ENCODE results near the gene CT45A6.
"Not testable (repeated sequence)": the region's sequence is repeated elsewhere in the genome, so short reads cannot be mapped to it uniquely, and the experiment has no call there.

GRCh38 chrX:135819912-135820311, 17.3 kb upstream of the CT45A6 start, which contains the start of gene CT45A2:
- TF ChIP-seq, protein P1, sequence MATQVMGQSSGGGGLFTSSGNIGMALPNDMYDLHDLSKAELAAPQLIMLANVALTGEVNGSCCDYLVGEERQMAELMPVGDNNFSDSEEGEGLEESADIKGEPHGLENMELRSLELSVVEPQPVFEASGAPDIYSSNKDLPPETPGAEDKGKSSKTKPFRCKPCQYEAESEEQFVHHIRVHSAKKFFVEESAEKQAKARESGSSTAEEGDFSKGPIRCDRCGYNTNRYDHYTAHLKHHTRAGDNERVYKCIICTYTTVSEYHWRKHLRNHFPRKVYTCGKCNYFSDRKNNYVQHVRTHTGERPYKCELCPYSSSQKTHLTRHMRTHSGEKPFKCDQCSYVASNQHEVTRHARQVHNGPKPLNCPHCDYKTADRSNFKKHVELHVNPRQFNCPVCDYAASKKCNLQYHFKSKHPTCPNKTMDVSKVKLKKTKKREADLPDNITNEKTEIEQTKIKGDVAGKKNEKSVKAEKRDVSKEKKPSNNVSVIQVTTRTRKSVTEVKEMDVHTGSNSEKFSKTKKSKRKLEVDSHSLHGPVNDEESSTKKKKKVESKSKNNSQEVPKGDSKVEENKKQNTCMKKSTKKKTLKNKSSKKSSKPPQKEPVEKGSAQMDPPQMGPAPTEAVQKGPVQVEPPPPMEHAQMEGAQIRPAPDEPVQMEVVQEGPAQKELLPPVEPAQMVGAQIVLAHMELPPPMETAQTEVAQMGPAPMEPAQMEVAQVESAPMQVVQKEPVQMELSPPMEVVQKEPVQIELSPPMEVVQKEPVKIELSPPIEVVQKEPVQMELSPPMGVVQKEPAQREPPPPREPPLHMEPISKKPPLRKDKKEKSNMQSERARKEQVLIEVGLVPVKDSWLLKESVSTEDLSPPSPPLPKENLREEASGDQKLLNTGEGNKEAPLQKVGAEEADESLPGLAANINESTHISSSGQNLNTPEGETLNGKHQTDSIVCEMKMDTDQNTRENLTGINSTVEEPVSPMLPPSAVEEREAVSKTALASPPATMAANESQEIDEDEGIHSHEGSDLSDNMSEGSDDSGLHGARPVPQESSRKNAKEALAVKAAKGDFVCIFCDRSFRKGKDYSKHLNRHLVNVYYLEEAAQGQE (IDR thresholded peaks at IDR 0.05; ENCODE audit: insufficient read depth in 1 of 2, low read depth in 2 of 2, low read length in 2 of 2) = not testable (repeated sequence)
- TF ChIP-seq TAF1, SIN3A (IDR thresholded peaks at IDR 0.05; ENCODE audit: borderline replicate concordance, insufficient read depth, low read length): not testable (repeated sequence)
